GM18507 (cell line): ENCODE data around the gene TPPP2.

Experiments used
- DNase-seq: peaks from one replicate; pipeline ENCODE4 v3.0.0; 2011; ENCODE audit warnings: low read depth; ENCODE audit not compliant: insufficient read length; ENCODE audit errors: extremely low spot score
- FAIRE-seq: peaks from 2 replicates; lab custom pipeline; 2011; peaks lifted over from hg19 to GRCh38; lab: Jason Lieb, UNC

TPPP2 gene

GRCh38 chr14:21072031-21072473 lies 42.0 kb downstream of the TPPP2 start:
- no peak for FAIRE-seq
- no peak for DNase-seq

- no peak for FAIRE-seq
- DNase-seq: no peak
Observed at GRCh38 chr14:21072781-21073339, 42.8 kb downstream of the TPPP2 start.

GRCh38 chr14:21073921-21074320 lies 43.9 kb downstream of the TPPP2 start:
- DNase-seq (no peak), FAIRE-seq (no peak)

- no peak for FAIRE-seq
- DNase-seq: no peak
Observed at GRCh38 chr14:21074398-21075272, 44.6 kb downstream of the TPPP2 start.

- FAIRE-seq: no peak
- no peak for DNase-seq
Observed at GRCh38 chr14:21075719-21076437, 45.9 kb downstream of the TPPP2 start.

GRCh38 chr14:21077672-21078071 lies 47.7 kb downstream of the TPPP2 start:
- FAIRE-seq: no peak

GRCh38 chr14:21078287-21078686 lies 48.3 kb downstream of the TPPP2 start:
- no peak for FAIRE-seq
- DNase-seq: no peak

More at GRCh38 chr14:21077672-21078071, 47.7 kb downstream of the TPPP2 start:
- no peak for DNase-seq

- no peak for DNase-seq
Observed at GRCh38 chr14:21078726-21079125, 48.7 kb downstream of the TPPP2 start.

GRCh38 chr14:21081521-21082142 lies 51.6 kb downstream of the TPPP2 start:
- FAIRE-seq (no peak), DNase-seq (no peak)

More at GRCh38 chr14:21078726-21079125, 48.7 kb downstream of the TPPP2 start:
- no peak for FAIRE-seq
